Activated B cell treated with CpG ODN at 0.5 μM for 24 hours (primary cell): Measurements from ENCODE around the gene DIRAS2. TPM values are rescaled to one million over a fixed set of nuclear protein-coding genes. Genes with fewer than 3 reads are reported as not detected.
A peak's percentile ranks its signal among the peaks of the same experiment; 100 is the strongest.

Experiments
- ATAC-seq: fragments of 200-7000 bp; cut with Tn5 transposase; one replicate; pipeline ENCODE4 v1.10.0; 2021; ENCODE audit warnings: low read depth, mild to moderate bottlenecking, moderate library complexity
- CTCF ChIA-PET: fragments of 350-600 bp; sonication (Branson Sonifier 250); formaldehyde crosslinking; loops from one replicate; lab custom pipeline; 2021; ENCODE audit warnings: antibody characterized with exemption; lab: Charles Lee
- POLR2A ChIA-PET: fragments of 350-600 bp; sonication (Branson Sonifier 250); formaldehyde crosslinking; loops from one replicate; lab custom pipeline; 2021; ENCODE audit warnings: antibody characterized with exemption; lab: Charles Lee
- DNase-seq: peaks from one replicate; pipeline ENCODE4 v3.0.0; 2022
- H3K27ac Mint-ChIP-seq: one replicate; pipeline ENCODE4 v1.8.0; 2020; ENCODE audit warnings: mixed read lengths
- H3K27me3 Mint-ChIP-seq: one replicate; pipeline ENCODE4 v1.8.0; 2021; ENCODE audit warnings: mixed read lengths
- H3K36me3 Mint-ChIP-seq: one replicate; pipeline ENCODE4 v1.8.0; 2021; ENCODE audit warnings: low read depth, mixed read lengths
- H3K4me1 Mint-ChIP-seq: one replicate; pipeline ENCODE4 v1.8.0; 2021; ENCODE audit warnings: mixed read lengths
- H3K4me3 Mint-ChIP-seq: one replicate; pipeline ENCODE4 v1.8.0; 2020; ENCODE audit warnings: mild to moderate bottlenecking, mixed read lengths
- H3K9me3 Mint-ChIP-seq: one replicate; pipeline ENCODE4 v1.8.0; 2020; ENCODE audit warnings: mixed read lengths
- CTCF ChIP-seq: fragments of 200-600 bp; IDR thresholded peaks from one replicate; pipeline ENCODE4 v1.8.0; 2022; ENCODE audit warnings: antibody characterized with exemption, mild to moderate bottlenecking
- intact Hi-C: fragments of 100-400 bp; cut with micrococcal nuclease; formaldehyde crosslinking; loops from one replicate; pipeline ENCODE4 v1.15.1; 2024
- total RNA-seq: library from RNA; stranded (reverse); gene quantifications from 2 replicates; pipeline ENCODE4 v1.2.3, GENCODE V29; 2022

Gene DIRAS2
- total RNA-seq: not detected in 2 replicates

GRCh38 chr9:90642570-90643539, at the start of gene DIRAS2:
Gene DIRAS2, minus strand, starts transcription at chr9:90642824. Its CDS starts 28,997 bp downstream, at chr9:90613827.
- ChIA-PET CTCF (no interaction called here), POLR2A (no interaction called here)
- DNase-seq (no peak), ATAC-seq (peak; percentile 71)
- Mint-ChIP-seq H3K4me1 (peaks cover 13% of the 10 kb centered on the region), H3K36me3 (no peaks in the 10 kb centered on the region), H3K27ac (no peak within 1 kb of the TSS), H3K9me3 (no peaks in the 10 kb centered on the region), H3K4me3 (peak within 1 kb of the TSS; percentile 78), H3K27me3 (peaks cover 58% of the 10 kb centered on the region)
- no peak for TF ChIP-seq CTCF
- intact Hi-C loops: loop anchor here (5.0 to 10.0 kb wide), 2 partner anchors 222 to 501 kb away; no protein-coding TSS in a partner anchor

- H3K27me3 Mint-ChIP-seq: peaks cover 9% of the 10 kb centered on the region
- ChIA-PET CTCF (interaction anchor here (0.6 kb wide), 1 partner anchor 471 kb away, joined by 3 read pairs; no protein-coding TSS in a partner anchor), POLR2A (no interaction called here)
- H3K9me3 Mint-ChIP-seq: peaks cover 4% of the 10 kb centered on the region
- H3K36me3 Mint-ChIP-seq: no peaks in the 10 kb centered on the region
- H3K4me3 Mint-ChIP-seq: no peak overlapping the region
- TF ChIP-seq CTCF: no peak
- ATAC-seq: no peak
- no peaks in the 10 kb centered on the region for H3K4me1 Mint-ChIP-seq
- intact Hi-C loops: no loop called here
- no peak overlapping the region for H3K27ac Mint-ChIP-seq
- DNase-seq: no peak
These were observed 42.1 kb upstream of the DIRAS2 start for GRCh38 chr9:90684736-90685135.

GRCh38 chr9:90684106-90684505, 41.5 kb upstream of the DIRAS2 start:
- no peaks in the 10 kb centered on the region for H3K36me3 Mint-ChIP-seq

GRCh38 chr9:90680534-90680933, 37.9 kb upstream of the DIRAS2 start:
- no peak for TF ChIP-seq CTCF
- H3K27me3 Mint-ChIP-seq: peaks cover 3% of the 10 kb centered on the region
- intact Hi-C loops: no loop called here

More at GRCh38 chr9:90684106-90684505, 41.5 kb upstream of the DIRAS2 start:
- ChIA-PET CTCF (no interaction called here), POLR2A (no interaction called here)
- Mint-ChIP-seq H3K9me3 (peaks cover 4% of the 10 kb centered on the region), H3K27me3 (peaks cover 9% of the 10 kb centered on the region), H3K4me1 (no peaks in the 10 kb centered on the region), H3K27ac (no peak overlapping the region), H3K4me3 (no peak overlapping the region)
- intact Hi-C loops: no loop called here
- TF ChIP-seq CTCF: no peak
- no peak for DNase-seq
- no peak for ATAC-seq

GRCh38 chr9:90665072-90665471, 22.4 kb upstream of the DIRAS2 start:
- H3K4me3 Mint-ChIP-seq: no peak overlapping the region
- no peaks in the 10 kb centered on the region for H3K4me1 Mint-ChIP-seq
- peaks cover 2% of the 10 kb centered on the region for H3K36me3 Mint-ChIP-seq
- no peak overlapping the region for H3K27ac Mint-ChIP-seq
- ChIA-PET CTCF (no interaction called here), POLR2A (no interaction called here)
- H3K27me3 Mint-ChIP-seq: peaks cover 48% of the 10 kb centered on the region
- ATAC-seq (no peak), DNase-seq (no peak)
- H3K9me3 Mint-ChIP-seq: peaks cover 13% of the 10 kb centered on the region
- intact Hi-C loops: no loop called here
- TF ChIP-seq CTCF: no peak

More at GRCh38 chr9:90680534-90680933, 37.9 kb upstream of the DIRAS2 start:
- ChIA-PET CTCF (no interaction called here), POLR2A (no interaction called here)
- no peaks in the 10 kb centered on the region for H3K9me3 Mint-ChIP-seq
- no peak overlapping the region for H3K4me3 Mint-ChIP-seq
- ATAC-seq: no peak
- H3K27ac Mint-ChIP-seq: no peak overlapping the region
- H3K36me3 Mint-ChIP-seq: no peaks in the 10 kb centered on the region
- no peak for DNase-seq
- no peaks in the 10 kb centered on the region for H3K4me1 Mint-ChIP-seq
